Muscle of arm (tissue), 12 donors: Measurements from ENCODE around the gene ARHGAP22. TPM values are rescaled to one million over a fixed set of nuclear protein-coding genes. Genes with fewer than 3 reads are reported as not detected.

Experiments used
- DNase-seq: peaks from one replicate; pipeline ENCODE4 v3.0.0-alpha.2; 2013
- polyA plus RNA-seq, 12 donors: library from polyadenylated mRNA; unstranded; fragments of 120-200 nt; gene quantifications; one replicate each; pipeline ENCODE4 v1.2.1, GENCODE V29; 2013; ENCODE audit not compliant: insufficient read length in 12 of 12

ARHGAP22 gene
- polyA plus RNA-seq, 12 donors, result 0.76 to 3.4 (median 1.3) TPM; not detected in 2

DNA sequence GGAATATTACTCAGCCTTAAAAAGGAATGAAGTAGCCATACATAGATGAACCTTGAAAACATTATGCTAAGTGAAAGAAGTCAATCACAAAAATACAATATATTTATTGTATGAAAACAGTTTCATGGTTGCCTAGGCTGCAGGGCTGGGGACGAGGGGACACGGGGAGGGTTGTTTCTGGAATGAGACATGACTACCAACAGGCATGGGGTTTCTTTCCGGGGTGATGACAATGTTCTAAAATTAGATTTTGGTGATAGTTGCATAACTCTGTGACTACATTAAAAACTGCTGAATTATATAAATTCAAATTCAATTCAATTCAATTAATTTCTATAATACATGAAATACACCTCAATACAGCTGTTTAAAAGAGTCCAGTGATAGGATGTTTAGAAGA lies 88.0 kb downstream of the ARHGAP22 start:
- DNase-seq, result no peak

- DNase-seq, result no peak
Measured at GRCh38 chr10:48514916-48515315, 90.0 kb downstream of the ARHGAP22 start.

- no peak for DNase-seq
Measured at GRCh38 chr10:48514255-48514654, 90.6 kb downstream of the ARHGAP22 start.

- DNase-seq, result no peak
Measured at GRCh38 chr10:48512861-48513260, 92.0 kb downstream of the ARHGAP22 start.

- no peak for DNase-seq
Measured at GRCh38 chr10:48511875-48512231, 93.0 kb downstream of the ARHGAP22 start.

DNA sequence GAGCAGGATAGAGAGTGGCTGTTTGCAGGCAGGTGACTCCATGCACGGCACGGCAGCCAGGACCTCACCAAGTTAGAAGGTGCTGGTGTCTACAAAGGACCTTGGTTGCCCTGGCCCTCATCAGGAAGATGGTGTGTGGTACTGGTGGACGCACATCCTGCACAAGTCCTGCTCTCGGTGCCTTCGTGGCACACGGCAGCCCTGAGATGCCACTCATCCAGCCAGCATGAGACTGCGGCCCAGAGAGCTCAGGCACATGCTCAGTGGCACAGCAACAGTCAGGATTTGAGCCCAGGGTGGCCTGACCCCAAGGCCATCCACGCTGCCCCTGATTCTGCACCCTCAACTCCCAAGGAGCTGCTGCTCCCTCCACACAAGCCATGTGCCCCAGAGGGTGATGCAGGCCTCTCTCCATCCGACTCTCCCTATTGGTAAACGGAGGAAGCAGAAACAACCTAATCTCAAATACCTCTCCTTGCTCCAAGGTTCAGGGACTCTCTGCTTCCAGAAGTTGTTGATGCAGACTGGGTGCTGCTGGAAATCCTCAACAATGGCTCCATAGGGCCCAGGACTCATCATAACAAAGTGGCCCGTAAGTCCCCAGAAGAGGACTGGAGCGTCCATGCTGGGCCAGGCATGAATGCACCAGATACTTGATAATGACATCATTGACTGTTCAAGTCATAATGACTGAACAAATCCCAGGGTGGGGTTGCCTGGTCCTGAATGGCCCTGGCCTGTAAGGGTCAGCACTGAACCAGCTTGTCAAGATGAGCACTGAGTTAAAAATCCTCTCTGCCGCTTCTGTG lies 93.6 kb downstream of the ARHGAP22 start:
- DNase-seq, result no peak

DNA sequence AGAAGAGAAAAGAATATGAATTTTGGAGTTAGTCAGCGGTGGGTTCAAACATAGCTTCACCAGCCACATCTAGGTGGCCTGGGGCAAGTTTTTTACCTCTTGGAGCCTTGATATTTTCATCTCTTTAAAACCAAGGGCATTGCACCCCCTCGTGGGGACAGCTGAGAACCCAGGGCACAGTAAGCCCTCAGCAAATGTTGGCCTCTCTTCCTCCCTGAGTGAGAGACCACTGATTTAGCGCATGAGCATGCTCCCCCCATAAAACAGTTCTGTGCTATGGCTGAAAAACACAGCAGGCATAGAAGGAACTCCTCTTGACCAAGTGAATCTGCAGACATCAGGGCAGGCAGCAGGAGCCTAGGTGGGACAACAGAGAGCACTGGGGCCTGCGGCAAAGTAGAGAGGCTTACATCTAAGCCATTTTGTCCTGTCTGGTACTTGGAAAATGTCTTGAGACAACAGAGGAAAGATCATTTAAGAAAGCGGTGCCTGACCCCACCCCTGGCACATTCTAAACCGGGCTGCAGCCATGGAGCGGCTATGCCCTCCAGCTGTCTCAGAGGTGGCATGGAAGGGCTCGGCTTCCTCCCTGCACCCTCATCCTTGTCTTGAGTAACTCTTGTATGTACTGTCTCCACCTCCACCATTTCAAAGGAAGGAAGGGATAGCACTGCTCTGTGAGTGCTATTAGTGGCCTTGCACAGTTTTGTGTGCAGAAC lies 94.7 kb downstream of the ARHGAP22 start:
- DNase-seq, result no peak

GRCh38 chr10:48508791-48509772 lies 95.8 kb downstream of the ARHGAP22 start:
- no peak for DNase-seq

DNA sequence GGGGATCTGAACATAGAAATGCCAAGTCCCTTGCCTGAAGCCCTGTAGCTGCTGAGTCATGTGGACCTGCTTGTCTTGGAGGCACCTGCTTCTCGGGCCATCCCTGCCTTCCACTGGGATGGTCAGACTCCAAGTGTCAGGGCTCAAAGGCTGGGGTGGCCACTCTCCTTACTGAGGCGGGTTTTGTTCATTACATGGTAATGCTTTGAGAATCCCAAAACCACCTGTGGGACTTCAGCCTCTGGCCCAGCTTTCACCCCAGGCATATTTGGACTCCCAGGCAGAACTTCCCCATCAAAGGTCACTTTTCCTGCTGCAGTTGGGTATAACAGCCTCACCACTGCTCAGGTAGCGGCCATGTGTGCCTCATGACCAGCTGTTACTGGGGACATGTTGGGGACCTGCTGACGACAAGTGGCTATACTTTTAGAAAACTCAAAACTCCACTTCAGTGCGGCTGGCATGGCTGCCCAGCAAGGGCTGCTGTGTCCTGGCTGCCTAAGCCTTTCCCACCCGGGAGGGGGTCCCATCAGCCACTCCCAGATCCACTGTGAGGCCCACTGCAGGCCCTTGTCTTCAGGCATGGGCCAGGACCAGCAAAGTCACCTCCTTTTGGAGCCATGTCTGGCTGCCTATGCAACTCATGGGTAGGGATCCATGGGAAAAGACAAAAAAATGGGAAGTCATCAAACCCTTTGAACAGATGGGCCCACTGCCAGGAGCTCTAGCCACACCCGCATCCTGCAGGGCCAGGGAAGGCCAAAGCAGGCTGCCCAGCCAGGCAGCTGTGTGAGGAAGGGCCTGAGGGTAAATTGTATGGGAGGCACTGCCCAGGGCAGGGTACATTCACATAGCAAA lies 96.7 kb downstream of the ARHGAP22 start:
- no peak for DNase-seq

DNA sequence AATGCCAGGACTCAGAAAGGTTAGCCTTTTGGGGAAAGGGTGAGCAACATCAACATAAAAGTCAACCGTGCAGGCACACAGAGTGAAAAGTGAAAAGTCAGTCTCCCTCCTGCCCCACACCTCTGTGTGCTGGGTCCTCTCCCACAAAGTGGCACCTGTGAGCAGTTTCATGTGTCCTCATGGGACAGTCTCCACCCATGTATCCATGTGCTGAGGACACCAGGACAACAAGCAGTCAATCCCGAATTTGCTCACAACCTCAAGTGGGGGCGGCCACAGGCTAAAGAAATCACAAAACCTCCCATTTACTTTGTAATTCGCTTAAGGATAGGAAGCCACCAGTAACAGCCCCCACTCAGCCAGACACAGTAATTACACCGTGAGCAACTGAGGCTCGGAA lies 97.4 kb downstream of the ARHGAP22 start:
- DNase-seq, result no peak

DNA sequence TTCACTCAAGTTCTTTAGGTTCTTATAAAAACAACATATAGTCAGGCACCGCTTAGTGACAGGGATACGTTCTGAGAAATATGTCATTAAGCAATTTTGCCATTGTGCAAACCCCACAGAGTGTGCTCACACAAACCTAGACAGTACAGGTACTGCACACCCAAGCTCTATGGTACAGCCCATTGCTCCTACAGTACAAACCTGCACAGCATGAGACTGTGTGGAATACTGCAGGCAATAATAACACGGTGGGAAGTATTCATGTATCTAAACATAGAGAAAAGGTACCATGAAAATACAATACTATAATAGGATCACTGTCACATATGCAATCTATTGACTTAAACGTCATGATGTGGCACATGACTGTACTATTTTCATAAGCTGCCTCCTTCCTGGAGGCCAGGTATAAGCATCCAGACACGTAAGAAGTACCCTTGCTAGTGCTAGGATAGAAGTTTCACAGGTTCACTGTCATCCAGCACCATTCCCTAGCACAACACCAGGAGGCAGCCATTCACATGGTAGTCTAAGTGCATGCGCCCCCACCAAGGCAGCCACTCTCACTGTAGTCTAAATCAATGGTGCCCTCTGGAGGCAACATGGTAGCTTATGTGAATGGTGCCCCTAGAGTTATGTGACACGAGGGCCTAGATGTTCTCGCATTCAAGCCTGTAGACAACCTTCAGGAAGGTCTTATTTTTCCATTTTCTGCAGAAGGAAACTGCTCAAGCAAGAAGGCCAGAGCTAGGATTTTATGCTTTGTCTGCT lies 98.5 kb downstream of the ARHGAP22 start:
- no peak for DNase-seq

DNA sequence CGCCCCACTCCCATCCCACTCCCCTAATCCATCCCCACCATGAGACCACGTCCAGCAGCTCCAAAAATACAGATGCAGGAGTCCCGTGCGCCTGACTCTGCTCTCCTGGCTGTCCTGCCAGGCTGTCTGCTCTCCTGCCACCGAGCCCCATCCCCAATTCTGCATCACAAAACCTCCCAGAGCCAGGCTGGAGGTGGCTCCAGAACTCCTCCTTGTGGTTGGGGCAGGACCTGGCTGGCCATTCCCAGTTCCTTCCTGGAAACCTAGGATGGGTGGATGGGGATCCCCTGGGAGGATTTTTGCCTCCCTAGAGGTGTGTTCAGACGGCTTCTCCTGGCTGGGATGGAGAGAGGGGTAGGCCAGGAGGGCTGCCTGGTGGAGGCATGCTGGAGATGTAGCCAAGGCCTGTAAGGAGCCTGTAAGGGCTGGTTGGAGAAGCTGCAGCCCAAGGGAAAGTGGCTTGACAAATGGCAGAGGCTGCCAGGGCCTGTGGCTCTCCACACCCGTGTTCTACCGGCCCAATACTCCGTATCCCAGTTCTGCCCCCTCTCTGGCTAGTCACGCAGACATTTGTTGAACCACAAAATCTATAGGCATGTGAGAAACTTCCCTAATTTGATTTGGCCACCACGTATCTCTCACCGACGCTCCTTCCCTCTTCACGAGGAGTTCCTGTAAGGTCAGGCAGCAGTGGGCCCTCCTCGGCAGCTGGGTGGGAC lies 99.3 kb downstream of the ARHGAP22 start:
- no peak for DNase-seq

GRCh38 chr10:48504141-48504885 lies 100.6 kb downstream of the ARHGAP22 start:
- DNase-seq, result no peak

DNA sequence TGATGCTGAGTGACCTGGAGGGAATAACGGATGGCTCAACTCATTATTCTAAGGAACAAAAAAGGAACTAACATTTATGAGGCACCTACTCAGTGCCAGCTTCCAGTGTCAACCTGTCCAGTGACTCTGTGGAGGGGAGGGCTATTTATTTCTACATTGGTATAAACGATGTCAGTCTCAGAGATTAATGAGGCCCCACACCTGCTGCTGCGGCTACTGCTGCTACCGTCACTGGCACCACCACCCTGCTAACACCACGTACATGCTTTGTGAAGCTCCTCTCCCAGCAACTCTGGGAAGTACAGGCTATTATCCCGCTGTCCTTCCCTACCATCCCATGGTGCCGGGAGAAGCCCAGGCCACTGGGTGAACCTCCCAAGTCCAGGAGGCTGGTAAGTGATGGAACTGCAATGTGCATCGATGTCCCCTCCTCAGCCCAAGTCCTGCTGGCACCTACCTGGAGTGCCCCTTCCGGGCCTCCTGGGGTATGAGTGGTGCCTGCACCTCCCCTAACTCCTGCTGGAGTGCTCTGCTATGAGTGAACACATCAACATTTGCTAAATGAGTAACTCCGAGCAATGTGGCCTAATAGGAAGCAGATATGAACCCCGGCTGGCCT lies 101.5 kb downstream of the ARHGAP22 start:
- DNase-seq, result no peak

DNA sequence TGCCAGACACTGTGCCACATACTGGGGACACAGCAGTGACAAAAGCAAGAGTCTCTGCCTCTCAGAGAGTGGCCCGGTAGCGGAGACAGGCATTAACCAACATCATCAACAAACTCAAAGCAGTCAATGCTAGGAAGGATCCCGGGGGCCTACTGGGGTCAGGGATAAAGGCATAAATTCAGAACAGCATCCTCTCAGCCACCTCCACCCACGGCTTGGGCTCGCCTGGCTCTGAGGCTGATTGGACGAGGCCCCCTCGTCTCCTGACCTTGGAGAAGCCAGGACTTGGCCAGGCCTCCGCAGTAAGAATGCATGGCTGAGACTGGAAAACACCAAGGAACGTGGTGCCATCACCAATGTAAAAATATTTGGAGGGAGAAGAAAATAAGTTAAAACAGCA lies 102.1 kb downstream of the ARHGAP22 start:
- no peak for DNase-seq

GRCh38 chr10:48501787-48502771 lies 102.8 kb downstream of the ARHGAP22 start:
- no peak for DNase-seq

- DNase-seq, result no peak
Measured at GRCh38 chr10:48501226-48501625, 103.6 kb downstream of the ARHGAP22 start.
